ENCODE measurements around the gene B3GNT2. TPM values are rescaled to one million over a fixed set of nuclear protein-coding genes. Genes with fewer than 3 reads are reported as not detected.

The B3GNT2 gene

Small RNAs within 50 kb of the gene (small RNA-seq; reads per million reads assigned to genes)
- gene MIR5192 (ENCODE audit: insufficient read depth) (not detected), gene RN7SL51P (ENCODE audit: insufficient read depth) (not detected)

All from mesendoderm (in vitro differentiated cells).